HepG2 (cell line): ENCODE data around the gene OPRL1. TPM values are rescaled to one million over a fixed set of nuclear protein-coding genes. Genes with fewer than 3 reads are reported as not detected.

Experiments
- ATRX ChIP-seq: sonication (generic); formaldehyde crosslinking; IDR thresholded peaks from 2 replicates; pipeline ENCODE4 v1.4.0; 2020; ENCODE audit warnings: missing genetic modification reagents, borderline replicate concordance
- FOXK2 ChIP-seq: fragments of 450-650 bp; IDR thresholded peaks from 2 replicates; pipeline ENCODE4 v1.6.1; 2016
- FOXP1 ChIP-seq, 2 experiments: fragments of 450-650 bp in 1 of 2; IDR thresholded peaks; 2 replicates each; pipeline ENCODE4 v1.6.1; 2017 to 2018; ENCODE audit warnings: antibody characterized with exemption in 1 of 2
- GPN1 ChIP-seq: sonication (generic); formaldehyde crosslinking; IDR thresholded peaks from 2 replicates; pipeline ENCODE4 v1.5.1; 2020; ENCODE audit warnings: missing genetic modification reagents, borderline replicate concordance
- HMGA1 ChIP-seq: sonication (generic); formaldehyde crosslinking; conservative IDR thresholded peaks from 2 replicates; pipeline ENCODE4 v1.4.0; 2020; ENCODE audit warnings: missing genetic modification reagents
- IKZF4 ChIP-seq: sonication (generic); formaldehyde crosslinking; IDR thresholded peaks from 2 replicates; pipeline ENCODE4 v1.5.1; 2020; ENCODE audit warnings: borderline replicate concordance, mild to moderate bottlenecking, low read depth, missing genetic modification reagents; ENCODE audit errors: not compliant biosample characterization
- KAT2B ChIP-seq: fragments of 150-350 bp; IDR thresholded peaks from 2 replicates; pipeline ENCODE4 v1.6.1; 2014; ENCODE audit warnings: low read depth, low read length, borderline replicate concordance
- KLF9 ChIP-seq: IDR thresholded peaks from 2 replicates; pipeline ENCODE4 v1.6.1; 2016; ENCODE audit warnings: low read depth
- NFAT5 ChIP-seq: sonication (generic); formaldehyde crosslinking; IDR thresholded peaks from 2 replicates; pipeline ENCODE4 v1.4.0; 2020; ENCODE audit warnings: missing genetic modification reagents
- PCBP1 ChIP-seq: fragments of 200-400 bp; formaldehyde crosslinking; IDR thresholded peaks from 2 replicates; pipeline ENCODE4 v1.6.1; 2017; ENCODE audit warnings: mild to moderate bottlenecking, low read depth, low read length, borderline replicate concordance
- PRPF4 ChIP-seq: fragments of 200-400 bp; formaldehyde crosslinking; IDR thresholded peaks from 2 replicates; pipeline ENCODE4 v1.6.1; 2016; ENCODE audit warnings: low read length, low read depth; ENCODE audit not compliant: poor library complexity, severe bottlenecking
- RAD21 ChIP-seq: fragments of 450-650 bp; formaldehyde crosslinking; IDR thresholded peaks from 2 replicates; pipeline ENCODE4 v1.5.0; 2020; ENCODE audit warnings: mild to moderate bottlenecking
- RCOR2 ChIP-seq: IDR thresholded peaks from 2 replicates; pipeline ENCODE4 v1.6.1; 2016; ENCODE audit warnings: missing biosample characterization, missing genetic modification reagents
- RXRB ChIP-seq: IDR thresholded peaks from 2 replicates; pipeline ENCODE4 v1.6.1; 2016; ENCODE audit warnings: borderline replicate concordance, missing genetic modification reagents, missing compliant biosample characterization
- TEF ChIP-seq: sonication (generic); formaldehyde crosslinking; IDR thresholded peaks from 2 replicates; pipeline ENCODE4 v1.5.0; 2020; ENCODE audit warnings: missing genetic modification reagents
- YEATS2 ChIP-seq: sonication (generic); formaldehyde crosslinking; IDR thresholded peaks from 2 replicates; pipeline ENCODE4 v1.4.0; 2020; ENCODE audit warnings: missing genetic modification reagents, borderline replicate concordance
- ZBTB2 ChIP-seq: sonication (generic); formaldehyde crosslinking; IDR thresholded peaks from 2 replicates; pipeline ENCODE4 v1.8.0; 2022; ENCODE audit warnings: low read depth, missing genetic modification reagents
- ZMYM4 ChIP-seq: sonication (generic); formaldehyde crosslinking; IDR thresholded peaks from 2 replicates; pipeline ENCODE4 v1.8.1; 2023; ENCODE audit warnings: mild to moderate bottlenecking, missing genetic modification reagents
- ZNF124 ChIP-seq: sonication (generic); formaldehyde crosslinking; IDR thresholded peaks from 2 replicates; pipeline ENCODE4 v1.4.0; 2020; ENCODE audit warnings: missing genetic modification reagents
- ZNF160 ChIP-seq: sonication (generic); formaldehyde crosslinking; IDR thresholded peaks from 2 replicates; pipeline ENCODE4 v1.8.0; 2022; ENCODE audit warnings: mild to moderate bottlenecking, inconsistent platforms, missing genetic modification reagents
- ZNF253 ChIP-seq: sonication (generic); formaldehyde crosslinking; IDR thresholded peaks from 2 replicates; pipeline ENCODE4 v1.8.0; 2022; ENCODE audit warnings: mild to moderate bottlenecking, missing genetic modification reagents, borderline replicate concordance
- ZNF350 ChIP-seq: sonication (generic); formaldehyde crosslinking; IDR thresholded peaks from 2 replicates; pipeline ENCODE4 v1.4.0; 2020; ENCODE audit warnings: mild to moderate bottlenecking, low read depth, missing genetic modification reagents, borderline replicate concordance
- ZNF546 ChIP-seq: sonication (generic); formaldehyde crosslinking; conservative IDR thresholded peaks from 2 replicates; pipeline ENCODE4 v1.8.1; 2023; ENCODE audit warnings: mild to moderate bottlenecking, missing genetic modification reagents
- ZNF557 ChIP-seq: sonication (generic); formaldehyde crosslinking; IDR thresholded peaks from 2 replicates; pipeline ENCODE4 v1.4.0; 2020; ENCODE audit warnings: missing genetic modification reagents
- polyA plus RNA-seq, 8 experiments: library from polyadenylated mRNA; depleted of rRNA in 3 of 8; stranded (reverse) in 7 of 8; unstranded in 1 of 8; fragments of >200 nt; fragmentation: Illumina TruSeq in 4 of 8; extraction: Trizol in 4 of 8; gene quantifications; 2 replicates each; pipeline versions ENCODE4 v1.2.1 to v1.2.3, GENCODE V29; 2011 to 2016; ENCODE audit warnings: low read depth in 4 of 8, missing spikeins in 1 of 8, mixed read lengths in 1 of 8; ENCODE audit not compliant: insufficient read depth in 1 of 8
- total RNA-seq, 5 experiments: library from RNA; depleted of rRNA; stranded (reverse); fragments of >200 nt; fragmentation: Illumina TruSeq; extraction: Trizol; gene quantifications; 2 replicates each; pipeline ENCODE4 v1.2.3, GENCODE V29; 2016; ENCODE audit warnings: low read depth in 1 of 5

OPRL1 gene
- total and polyA plus RNA-seq, 2 of the 13 experiments (the other 11 are each of a cell fraction or from before 2014, with no cell fraction given) = 0.35 to 0.71 TPM

- no peak for TF ChIP-seq ZNF160 (CRISPR knock-in tag)
- TF ChIP-seq ZNF350 (CRISPR knock-in tag) = 0 out of 2 replicates have a peak, but pooled peaks have one; percentile 42
- 0 out of 2 replicates have a peak, but pooled peaks have one; percentile 73 for TF ChIP-seq ZNF253
- no peak; the same call in 1 of the 2 replicates for TF ChIP-seq YEATS2 (CRISPR knock-in tag)
- no peak for TF ChIP-seq PRPF4
- TF ChIP-seq PCBP1 = peak; percentile 86; the same call in 1 of the 2 replicates
- no peak for TF ChIP-seq ZBTB2 (CRISPR knock-in tag)
- no peak for TF ChIP-seq HMGA1 (CRISPR knock-in tag)
- 0 out of 2 replicates have a peak, but pooled peaks have one; percentile 31 for TF ChIP-seq RXRB (CRISPR knock-in tag)
- no peak for TF ChIP-seq RCOR2 (CRISPR knock-in tag)
- TF ChIP-seq KLF9 = no peak
- TF ChIP-seq ATRX (CRISPR knock-in tag) = no peak
- peak; percentile 61; the same call in 1 of the 2 replicates for TF ChIP-seq RAD21
- peak; percentile 22 for TF ChIP-seq IKZF4 (CRISPR knock-in tag)
- no peak for TF ChIP-seq NFAT5 (CRISPR knock-in tag)
- TF ChIP-seq FOXP1 (IDR thresholded peaks at IDR 0.05) = no peak
- no peak for TF ChIP-seq FOXP1 (CRISPR knock-in tag; IDR thresholded peaks at IDR 0.05)
- no peak for TF ChIP-seq KAT2B
- TF ChIP-seq FOXK2 = no peak
- 0 out of 2 replicates have a peak, but pooled peaks have one; percentile 77 for TF ChIP-seq ZNF546 (CRISPR knock-in tag)
- no peak for TF ChIP-seq ZNF557 (CRISPR knock-in tag)
- no peak for TF ChIP-seq TEF
- TF ChIP-seq ZNF124 = peak; percentile 57
- TF ChIP-seq GPN1 (CRISPR knock-in tag) = no peak
- TF ChIP-seq ZMYM4 (CRISPR knock-in tag) = 0 out of 2 replicates have a peak, but pooled peaks have one; percentile 21
These were observed 37.7 kb upstream of the OPRL1 start (continued) for GRCh38 chr20:64042054-64042781.
